Measurements from ENCODE around the gene RNPEPL1.

Gene RNPEPL1

DNA sequence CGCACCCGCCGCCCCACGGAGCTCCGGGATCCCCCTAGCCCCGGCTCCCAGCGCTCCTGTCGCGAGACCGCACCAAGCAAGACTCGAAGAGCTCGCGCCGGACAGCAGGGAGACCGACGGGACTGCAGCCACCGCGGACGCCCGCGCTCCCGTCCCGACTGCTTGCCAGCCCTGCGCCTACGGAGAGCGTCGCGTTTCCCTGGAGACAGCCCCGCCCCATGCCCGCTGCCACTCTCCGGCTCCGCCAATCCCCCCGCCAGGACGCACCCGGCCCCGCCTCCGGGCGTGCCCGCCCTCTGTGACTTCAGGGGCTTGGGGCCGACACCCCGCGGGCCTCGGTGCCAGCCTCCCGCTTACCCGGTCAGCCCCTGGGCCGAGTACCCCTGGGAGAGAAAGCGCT, 10.5 kb upstream of the RNPEPL1 start, which contains the start of gene ANKMY1:
ANKMY1 (minus strand) TSS at position 181 of the 400 bp plus-strand sequence. CDS start 653 bp downstream, outside the sequence.
- DNase-seq (ENCODE audit: extremely low spot score): no peak
- POLR2A ChIA-PET: no interaction called here
- CTCF ChIA-PET: no interaction called here
- TF ChIP-seq FOXA1 (IDR thresholded peaks at IDR 0.05) (no peak), ELF4 (IDR thresholded peaks at IDR 0.05) (no peak), SP1 (IDR thresholded peaks at IDR 0.05) (no peak), NFRKB (IDR thresholded peaks at IDR 0.05) (no peak), ZNF384 (IDR thresholded peaks at IDR 0.05) (no peak), FOXM1 (IDR thresholded peaks at IDR 0.05; ENCODE audit: borderline replicate concordance) (no peak), BHLHE40 (IDR thresholded peaks at IDR 0.05; ENCODE audit: borderline replicate concordance) (no peak), SUZ12 (IDR thresholded peaks at IDR 0.05) (no peak), TARDBP (IDR thresholded peaks at IDR 0.05) (no peak), HDGF (IDR thresholded peaks at IDR 0.05; ENCODE audit: borderline replicate concordance) (no peak), LEF1 (IDR thresholded peaks at IDR 0.05; ENCODE audit: borderline replicate concordance) (no peak), L3MBTL2 (conservative IDR thresholded peaks at IDR 0.05) (no peak), CTBP1 (IDR thresholded peaks at IDR 0.05; ENCODE audit: borderline replicate concordance) (no peak), FOXK2 (IDR thresholded peaks at IDR 0.05) (no peak)
- TF ChIP-seq, protein P1, sequence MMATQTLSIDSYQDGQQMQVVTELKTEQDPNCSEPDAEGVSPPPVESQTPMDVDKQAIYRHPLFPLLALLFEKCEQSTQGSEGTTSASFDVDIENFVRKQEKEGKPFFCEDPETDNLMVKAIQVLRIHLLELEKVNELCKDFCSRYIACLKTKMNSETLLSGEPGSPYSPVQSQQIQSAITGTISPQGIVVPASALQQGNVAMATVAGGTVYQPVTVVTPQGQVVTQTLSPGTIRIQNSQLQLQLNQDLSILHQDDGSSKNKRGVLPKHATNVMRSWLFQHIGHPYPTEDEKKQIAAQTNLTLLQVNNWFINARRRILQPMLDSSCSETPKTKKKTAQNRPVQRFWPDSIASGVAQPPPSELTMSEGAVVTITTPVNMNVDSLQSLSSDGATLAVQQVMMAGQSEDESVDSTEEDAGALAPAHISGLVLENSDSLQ (IDR thresholded peaks at IDR 0.05): no peak

GRCh38 chr2:240558236-240558761, 10.0 kb upstream of the RNPEPL1 start:
- CTCF ChIA-PET: no interaction called here
- no peak for DNase-seq (ENCODE audit: extremely low spot score)
- POLR2A ChIA-PET: no interaction called here
- TF ChIP-seq FOXM1 (IDR thresholded peaks at IDR 0.05; ENCODE audit: borderline replicate concordance) (no peak), FOXK2 (IDR thresholded peaks at IDR 0.05) (no peak), TARDBP (IDR thresholded peaks at IDR 0.05) (no peak), BHLHE40 (IDR thresholded peaks at IDR 0.05; ENCODE audit: borderline replicate concordance) (no peak), ELF4 (IDR thresholded peaks at IDR 0.05) (no peak), SP1 (IDR thresholded peaks at IDR 0.05) (no peak), ARNT (IDR thresholded peaks at IDR 0.05) (no peak), HDGF (IDR thresholded peaks at IDR 0.05; ENCODE audit: borderline replicate concordance) (no peak), SUZ12 (IDR thresholded peaks at IDR 0.05) (no peak)

DNA sequence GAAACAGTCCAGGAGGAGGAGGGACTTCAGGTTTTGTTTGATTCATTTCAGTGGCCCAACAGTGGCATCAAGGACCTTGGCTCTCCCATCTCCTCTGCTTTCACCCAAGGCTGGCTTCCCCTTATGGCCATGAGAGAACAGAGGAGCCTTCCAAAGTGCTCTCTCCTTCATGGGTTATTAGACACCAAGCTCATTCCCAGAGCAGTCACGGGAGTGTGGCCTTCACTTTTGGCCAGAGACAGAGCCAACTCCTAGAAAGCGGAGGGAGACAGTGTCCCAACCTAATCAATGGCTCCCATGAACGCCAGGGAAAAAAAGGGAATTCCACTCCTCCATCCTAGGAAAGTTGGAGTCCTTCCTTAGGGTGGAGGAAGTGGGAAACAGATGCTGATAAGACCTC, 9.0 kb upstream of the RNPEPL1 start:
- no peak for DNase-seq (ENCODE audit: extremely low spot score)
- no peak for TF ChIP-seq SP1 (IDR thresholded peaks at IDR 0.05)
- no peak for TF ChIP-seq CTBP1 (IDR thresholded peaks at IDR 0.05; ENCODE audit: borderline replicate concordance)
- TF ChIP-seq TARDBP (IDR thresholded peaks at IDR 0.05): no peak
- TF ChIP-seq ZNF384 (IDR thresholded peaks at IDR 0.05): no peak
- no peak for TF ChIP-seq LEF1 (IDR thresholded peaks at IDR 0.05; ENCODE audit: borderline replicate concordance)
- no peak for TF ChIP-seq FOXA1 (IDR thresholded peaks at IDR 0.05)
- TF ChIP-seq L3MBTL2 (conservative IDR thresholded peaks at IDR 0.05): no peak
- TF ChIP-seq HDGF (IDR thresholded peaks at IDR 0.05; ENCODE audit: borderline replicate concordance): no peak
- no peak for TF ChIP-seq SUZ12 (IDR thresholded peaks at IDR 0.05)
- TF ChIP-seq, protein P1 (IDR thresholded peaks at IDR 0.05): no peak
- no peak for TF ChIP-seq FOXM1 (IDR thresholded peaks at IDR 0.05; ENCODE audit: borderline replicate concordance)
- no peak for TF ChIP-seq FOXK2 (IDR thresholded peaks at IDR 0.05)
- POLR2A ChIA-PET: no interaction called here
- CTCF ChIA-PET: no interaction called here

- CTCF ChIA-PET: no interaction called here
- POLR2A ChIA-PET: interaction anchor here (0.8 to 1.4 kb wide), 5 partner anchors 9 to 43 kb away, joined by 4 to 18 read pairs (median 4); partner anchors contain the start of gene CAPN10
- TF ChIP-seq L3MBTL2 (conservative IDR thresholded peaks at IDR 0.05): peak; percentile 98
- TF ChIP-seq FOXK2 (IDR thresholded peaks at IDR 0.05): no peak
- TF ChIP-seq BHLHE40 (IDR thresholded peaks at IDR 0.05; ENCODE audit: borderline replicate concordance): no peak
- TF ChIP-seq, protein P1 (IDR thresholded peaks at IDR 0.05): no peak
- no peak for TF ChIP-seq SP1 (IDR thresholded peaks at IDR 0.05)
- peak; percentile 88 for DNase-seq (ENCODE audit: extremely low spot score)
Observed at GRCh38 chr2:240560084-240560479, 8.2 kb upstream of the RNPEPL1 start, which contains the start of gene DUSP28. Gene DUSP28 (plus strand): TSS chr2:240560357. CDS start chr2:240560685, 328 bp downstream.

DNA sequence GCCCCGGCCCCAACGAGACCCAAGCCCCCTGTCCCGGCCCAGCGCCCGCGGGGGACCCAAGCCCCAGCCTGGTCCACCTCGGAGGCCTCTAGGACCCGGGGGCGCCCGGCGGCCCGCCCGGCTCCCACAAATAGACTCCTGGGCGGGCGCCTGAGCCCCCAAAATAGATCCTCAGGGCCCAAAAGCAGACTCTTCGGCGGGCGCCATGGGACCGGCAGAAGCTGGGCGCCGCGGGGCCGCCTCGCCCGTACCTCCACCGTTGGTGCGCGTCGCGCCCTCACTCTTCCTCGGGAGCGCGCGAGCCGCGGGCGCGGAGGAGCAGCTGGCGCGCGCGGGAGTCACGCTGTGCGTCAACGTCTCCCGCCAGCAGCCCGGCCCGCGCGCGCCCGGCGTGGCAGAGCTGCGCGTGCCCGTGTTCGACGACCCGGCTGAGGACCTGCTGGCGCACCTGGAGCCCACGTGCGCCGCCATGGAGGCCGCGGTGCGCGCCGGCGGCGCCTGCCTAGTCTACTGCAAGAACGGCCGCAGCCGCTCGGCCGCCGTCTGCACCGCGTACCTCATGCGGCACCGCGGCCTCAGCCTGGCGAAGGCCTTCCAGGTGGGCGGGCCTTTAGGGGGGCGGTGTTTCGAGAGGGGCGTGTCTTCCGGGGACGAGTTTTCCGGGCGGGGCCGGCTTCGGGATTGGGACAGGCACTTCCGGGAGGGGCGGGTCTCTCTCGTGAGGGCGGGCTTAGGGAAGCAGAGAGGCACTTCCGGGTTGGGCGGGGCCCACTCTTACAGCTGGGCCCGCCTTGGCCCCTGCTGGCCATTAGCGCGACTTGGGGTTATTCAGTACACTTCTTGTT, 7.6 kb upstream of the RNPEPL1 start:
- POLR2A ChIA-PET: interaction anchor here (0.7 to 1.4 kb wide), 9 partner anchors 8 to 47 kb away, joined by 3 to 18 read pairs (median 4); partner anchors contain the start of gene CAPN10
- CTCF ChIA-PET: no interaction called here
- DNase-seq (ENCODE audit: extremely low spot score): peak; percentile 94
- TF ChIP-seq L3MBTL2 (conservative IDR thresholded peaks at IDR 0.05) (peak; percentile 84), SP1 (IDR thresholded peaks at IDR 0.05) (0 out of 2 replicates have a peak, but pooled peaks have one; percentile 28), ELF4 (IDR thresholded peaks at IDR 0.05) (peak; percentile 97), TARDBP (IDR thresholded peaks at IDR 0.05) (no peak), NFRKB (IDR thresholded peaks at IDR 0.05) (no peak), ARNT (IDR thresholded peaks at IDR 0.05) (peak; percentile 66; the same call in 1 of the 2 replicates), HDGF (IDR thresholded peaks at IDR 0.05; ENCODE audit: borderline replicate concordance) (peak; percentile 62; the same call in 1 of the 2 replicates)
